ENCODE measurements around the gene PDZD7.

The PDZD7 gene

DNA sequence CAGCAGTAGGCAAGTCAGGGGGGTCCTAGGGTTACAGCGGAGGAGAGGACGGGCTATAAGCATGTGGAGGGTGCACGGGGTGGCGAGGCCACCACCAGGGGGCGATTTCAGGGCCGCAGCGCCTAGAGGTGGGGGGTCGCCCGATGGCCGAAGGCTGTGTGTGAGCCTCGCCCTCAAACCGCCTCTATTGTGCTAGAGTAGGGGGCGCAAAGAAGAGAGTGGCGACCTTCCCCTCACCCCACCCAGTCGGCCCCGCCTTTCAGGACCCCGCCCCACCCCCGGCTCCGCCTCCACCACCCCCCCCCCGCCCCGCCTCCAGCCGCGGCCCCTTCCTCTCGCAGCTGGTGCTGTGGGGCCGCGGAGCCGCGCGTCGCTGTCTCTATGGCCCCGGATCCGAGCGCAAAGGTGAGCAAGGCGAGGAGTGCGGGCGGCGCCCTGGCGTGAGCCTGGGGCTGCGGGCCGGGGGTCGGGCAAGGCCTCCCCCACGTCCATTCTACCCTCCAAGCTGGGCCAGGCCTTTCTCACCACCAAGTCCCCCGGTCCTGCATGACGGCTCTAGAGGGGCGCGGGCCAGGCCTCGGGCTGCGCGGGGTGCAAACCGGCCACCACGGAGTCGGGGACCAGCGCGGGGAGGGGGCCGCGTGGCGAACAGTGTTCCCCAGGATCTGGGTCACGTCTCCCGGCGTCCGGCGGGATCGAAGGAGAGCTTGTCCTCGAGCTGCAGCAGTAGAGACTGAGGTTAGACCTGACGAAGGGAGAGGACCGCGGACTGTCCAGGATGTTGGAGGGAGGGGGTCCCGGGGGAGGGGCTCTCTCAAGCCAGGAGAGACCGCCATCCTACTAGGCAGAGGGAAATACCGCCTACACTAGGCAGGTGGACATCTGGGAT, 61.5 kb downstream of the PDZD7 start, which contains the start of gene SEMA4G:
SEMA4G (plus strand) TSS at position 318 of the 889 bp plus-strand sequence. CDS start 3,409 bp downstream, outside the sequence.
- DNase-seq (ENCODE audit: low read depth in 2 of 3, low spot score in 2 of 3): no peak

- no peak for DNase-seq (ENCODE audit: low read depth in 2 of 3, low spot score in 2 of 3)
These were observed 62.1 kb downstream of the PDZD7 start for GRCh38 chr10:100968863-100969186.

GRCh38 chr10:100968062-100968736, 62.7 kb downstream of the PDZD7 start:
- no peak for DNase-seq (ENCODE audit: low read depth in 2 of 3, low spot score in 2 of 3)

DNA sequence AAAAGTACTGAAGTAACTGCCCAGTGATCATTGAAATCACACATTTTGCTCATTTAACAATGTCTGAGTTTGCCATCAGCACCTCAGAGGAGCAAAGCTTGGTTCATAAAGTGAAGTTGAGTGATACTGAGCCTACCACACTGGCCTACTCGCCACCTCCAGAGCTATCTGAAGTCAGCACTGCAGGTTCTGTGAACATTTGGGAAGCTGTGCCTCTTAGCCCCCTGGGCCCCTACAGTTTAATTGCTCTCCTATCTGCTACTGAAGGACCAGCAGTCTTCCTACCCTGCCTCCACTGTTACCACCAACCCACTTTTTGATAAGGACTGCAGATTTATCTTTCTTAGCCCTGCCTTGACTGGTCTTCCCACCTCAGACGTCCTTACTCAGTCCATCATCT, 63.6 kb downstream of the PDZD7 start:
- no peak for DNase-seq (ENCODE audit: low read depth in 2 of 3, low spot score in 2 of 3)

- no peak for DNase-seq (ENCODE audit: low read depth in 2 of 3, low spot score in 2 of 3)
These were observed 64.0 kb downstream of the PDZD7 start for GRCh38 chr10:100966887-100967286.

- DNase-seq (ENCODE audit: low read depth in 2 of 3, low spot score in 2 of 3): no peak
These were observed 65.1 kb downstream of the PDZD7 start for GRCh38 chr10:100965820-100966219.

DNA sequence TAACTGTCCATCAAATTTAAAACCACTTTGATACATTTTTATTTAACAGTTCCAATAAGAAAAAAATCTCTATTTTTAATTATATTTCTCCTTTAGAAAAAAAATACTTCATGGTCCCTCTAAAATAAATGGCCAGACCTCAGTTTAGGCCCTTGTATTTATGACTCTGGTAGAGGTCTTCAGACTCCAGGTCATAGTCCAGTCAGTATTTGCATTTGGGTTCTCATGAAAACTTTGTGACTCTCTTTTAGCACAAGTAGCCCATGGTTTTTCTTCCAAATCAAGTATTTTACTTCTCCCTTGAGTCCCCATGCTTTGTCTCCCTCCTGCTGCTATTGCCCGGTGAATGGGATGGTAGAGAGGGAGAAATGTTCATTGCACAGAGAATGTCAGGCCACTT, 67.1 kb downstream of the PDZD7 start:
- no peak for DNase-seq (ENCODE audit: low read depth in 2 of 3, low spot score in 2 of 3)

- DNase-seq (ENCODE audit: low read depth in 2 of 3, low spot score in 2 of 3): no peak
These were observed 68.4 kb downstream of the PDZD7 start for GRCh38 chr10:100962351-100963080.

- no peak for DNase-seq (ENCODE audit: low read depth in 2 of 3, low spot score in 2 of 3)
These were observed 70.7 kb downstream of the PDZD7 start for GRCh38 chr10:100960251-100960650.
